Neural crest cell (in vitro differentiated cells): ENCODE measurements around the gene PAPOLA. TPM values are rescaled to one million over a fixed set of nuclear protein-coding genes. Genes with fewer than 3 reads are reported as not detected.
A peak's percentile ranks its signal among the peaks of the same experiment; 100 is the strongest.

Source experiments
- DNase-seq: peaks from one replicate; pipeline ENCODE4 v3.0.0; 2021; ENCODE audit warnings: low read depth, mixed read lengths, low spot score
- H3K27ac Mint-ChIP-seq: one replicate; pipeline ENCODE4 v1.8.0; 2021; ENCODE audit warnings: mild to moderate bottlenecking, mixed read lengths; ENCODE audit not compliant: unreplicated experiment
- H3K27me3 Mint-ChIP-seq: 2 replicates; pipeline ENCODE4 v1.8.0; 2021; ENCODE audit warnings: low read depth, mild to moderate bottlenecking, mixed read lengths
- H3K36me3 Mint-ChIP-seq: 2 replicates; pipeline ENCODE4 v1.8.0; 2021; ENCODE audit warnings: low read depth, mild to moderate bottlenecking, mixed read lengths
- H3K4me1 Mint-ChIP-seq: 2 replicates; pipeline ENCODE4 v1.8.0; 2021; ENCODE audit warnings: mixed read lengths
- H3K4me3 Mint-ChIP-seq: one replicate; pipeline ENCODE4 v1.8.0; 2021; ENCODE audit warnings: mild to moderate bottlenecking, mixed read lengths
- H3K9me3 Mint-ChIP-seq: 2 replicates; pipeline ENCODE4 v1.8.0; 2021; ENCODE audit warnings: mixed read lengths
- CTCF ChIP-seq: fragments of 200-600 bp; sonication (generic); conservative IDR thresholded peaks from 2 replicates; pipeline ENCODE4 v1.5.0; 2021; ENCODE audit warnings: antibody characterized with exemption, mild to moderate bottlenecking
- total RNA-seq: library from RNA; stranded (reverse); gene quantifications from 2 replicates; pipeline ENCODE4 v1.2.1, GENCODE V29; 2021

The PAPOLA gene
- total RNA-seq, 1 donor from 2014 or later = 215 TPM

- Mint-ChIP-seq H3K36me3 (no peaks in the 10 kb centered on the region), H3K27ac (no peak overlapping the region), H3K27me3 (peaks cover 5% of the 10 kb centered on the region), H3K4me1 (peaks cover 28% of the 10 kb centered on the region), H3K9me3 (no peaks in the 10 kb centered on the region), H3K4me3 (no peak overlapping the region)
- DNase-seq = no peak
- TF ChIP-seq CTCF = no peak
These were observed 80.3 kb downstream of the PAPOLA start for GRCh38 chr14:96582411-96582961.

- Mint-ChIP-seq H3K36me3 (no peaks in the 10 kb centered on the region), H3K4me3 (no peak overlapping the region), H3K27ac (no peak overlapping the region), H3K4me1 (peaks cover 31% of the 10 kb centered on the region), H3K9me3 (no peaks in the 10 kb centered on the region), H3K27me3 (peaks cover 5% of the 10 kb centered on the region)
- no peak for TF ChIP-seq CTCF
- DNase-seq = no peak
These were observed 80.8 kb downstream of the PAPOLA start for GRCh38 chr14:96582995-96583394.

- DNase-seq = no peak
- Mint-ChIP-seq H3K4me3 (no peak overlapping the region), H3K27me3 (peaks cover 5% of the 10 kb centered on the region), H3K4me1 (peaks cover 37% of the 10 kb centered on the region), H3K27ac (no peak overlapping the region), H3K9me3 (no peaks in the 10 kb centered on the region), H3K36me3 (no peaks in the 10 kb centered on the region)
- no peak for TF ChIP-seq CTCF
These were observed 81.4 kb downstream of the PAPOLA start for GRCh38 chr14:96583569-96584041.

- H3K36me3 Mint-ChIP-seq = no peaks in the 10 kb centered on the region
- TF ChIP-seq CTCF = peak; percentile 78
- peaks cover 5% of the 10 kb centered on the region for H3K27me3 Mint-ChIP-seq
- no peaks in the 10 kb centered on the region for H3K9me3 Mint-ChIP-seq
- peak; percentile 66 for DNase-seq
- H3K4me3 Mint-ChIP-seq = peak overlapping the region; percentile 55
- H3K4me1 Mint-ChIP-seq = peaks cover 45% of the 10 kb centered on the region
- H3K27ac Mint-ChIP-seq = no peak overlapping the region
These were observed 82.2 kb downstream of the PAPOLA start for GRCh38 chr14:96584199-96584906.

GRCh38 chr14:96584907-96585671 lies 82.9 kb downstream of the PAPOLA start:
- no peaks in the 10 kb centered on the region for H3K36me3 Mint-ChIP-seq
- no peak overlapping the region for H3K27ac Mint-ChIP-seq
- peaks cover 52% of the 10 kb centered on the region for H3K4me1 Mint-ChIP-seq
- no peak for DNase-seq
- H3K4me3 Mint-ChIP-seq = no peak overlapping the region
- H3K27me3 Mint-ChIP-seq = peaks cover 5% of the 10 kb centered on the region
- no peak for TF ChIP-seq CTCF
- H3K9me3 Mint-ChIP-seq = no peaks in the 10 kb centered on the region
